Esophagus muscularis mucosa (tissue), 4 donors: ENCODE results near the gene ZNF619. TPM values are rescaled to one million over a fixed set of nuclear protein-coding genes. Genes with fewer than 3 reads are reported as not detected.

Experiments
- DNase-seq: peaks from one replicate; pipeline ENCODE4 v3.0.0-alpha.2; 2017; ENCODE audit errors: extremely low spot score
- H3K27ac ChIP-seq, 4 donors: fragments of 200-600 bp; sonication (generic); replicated peaks in 1 of 4; 1 replicate in 3 of 4; 2 replicates in 1 of 4; pipeline ENCODE4 v1.5.1; 2016 to 2019; ENCODE audit warnings: mild to moderate bottlenecking in 1 of 4
- H3K27me3 ChIP-seq, 4 donors: fragments of 200-600 bp; sonication (generic); one replicate each; pipeline versions ENCODE4 v1.5.1 to v1.6.0; 2016 to 2019
- H3K36me3 ChIP-seq, 4 donors: fragments of 200-600 bp; sonication (generic); one replicate each; pipeline ENCODE4 v1.5.1; 2016 to 2019
- H3K4me1 ChIP-seq, 4 donors: fragments of 200-600 bp; sonication (generic); one replicate each; pipeline ENCODE4 v1.5.1; 2016 to 2019
- H3K4me3 ChIP-seq, 4 donors: fragments of 200-600 bp; sonication (generic); 1 replicate in 2 of 4; 2 replicates in 2 of 4; pipeline ENCODE4 v1.5.1; 2016 to 2019; ENCODE audit warnings: mild to moderate bottlenecking in 4 of 4, moderate library complexity in 1 of 4
- H3K9me3 ChIP-seq, 4 donors: fragments of 200-600 bp; sonication (generic); 1 replicate in 3 of 4; 2 replicates in 1 of 4; pipeline ENCODE4 v1.5.1; 2016 to 2019
- EP300 ChIP-seq: sonication (generic); formaldehyde crosslinking; IDR thresholded peaks from one replicate; pipeline ENCODE4 v1.6.1; 2017; ENCODE audit warnings: antibody characterized with exemption
- POLR2A ChIP-seq: fragments of 450-650 bp; IDR thresholded peaks from one replicate; pipeline ENCODE4 v1.6.1; 2017; ENCODE audit warnings: antibody characterized with exemption, moderate library complexity, mild to moderate bottlenecking, low read depth
- POLR2AphosphoS5 ChIP-seq, 2 donors: sonication (generic); formaldehyde crosslinking; IDR thresholded peaks; one replicate each; pipeline ENCODE4 v1.6.1; 2017; ENCODE audit warnings: antibody characterized with exemption in 2 of 2
- WGBS: methylation state at CpG from one replicate; pipeline ENCODE4 v1.1.5; 2018; 5-methylcytosine and 5-hydroxymethylcytosine counted together
- intact Hi-C: fragments of 100-400 bp; cut with DNase I; formaldehyde crosslinking; loops from one replicate; pipeline ENCODE4 v1.15.1; 2023
- total RNA-seq, 4 donors: library from RNA; depleted of rRNA; stranded (reverse); fragments of >200 nt; gene quantifications; one replicate each; pipeline versions ENCODE4 v1.1.0 to v1.2.1, GENCODE V29; 2016
- TF ChIP-seq, protein P1 (sequence below), 3 experiments: fragments of 200-600 bp in 2 of 3; fragments of 450-650 bp in 1 of 3; sonication (generic) in 2 of 3; IDR thresholded peaks; one replicate each; pipeline ENCODE4 v1.5.1; 2017 to 2019; ENCODE audit warnings: antibody characterized with exemption in 3 of 3, mild to moderate bottlenecking in 2 of 3, moderate library complexity in 1 of 3

ZNF619 gene
- total RNA-seq, 4 donors from 2014 or later: 2.8 to 5.4 (median 3.5) TPM

DNA sequence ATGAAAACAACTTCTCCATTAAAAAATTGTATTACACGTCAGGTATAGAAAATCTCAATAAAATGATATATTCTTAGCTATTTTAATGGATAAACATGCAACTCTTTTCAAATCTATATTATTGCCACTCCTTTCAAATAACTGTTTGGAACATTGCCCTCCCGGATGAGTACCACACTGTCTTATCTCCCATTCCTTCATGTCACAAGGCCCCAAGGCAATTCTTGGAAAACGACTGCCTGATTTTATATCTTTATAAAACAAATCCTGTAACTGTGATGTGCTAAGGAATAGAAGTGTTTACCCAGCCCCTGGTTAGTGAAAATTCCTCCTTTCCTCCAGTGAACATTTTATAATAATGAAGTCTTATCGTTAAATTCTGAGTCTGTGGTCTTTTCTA, 6.2 kb upstream of the ZNF619 start:
- no peaks in the 10 kb centered on the region for H3K9me3 ChIP-seq
- TF ChIP-seq, protein P1, sequence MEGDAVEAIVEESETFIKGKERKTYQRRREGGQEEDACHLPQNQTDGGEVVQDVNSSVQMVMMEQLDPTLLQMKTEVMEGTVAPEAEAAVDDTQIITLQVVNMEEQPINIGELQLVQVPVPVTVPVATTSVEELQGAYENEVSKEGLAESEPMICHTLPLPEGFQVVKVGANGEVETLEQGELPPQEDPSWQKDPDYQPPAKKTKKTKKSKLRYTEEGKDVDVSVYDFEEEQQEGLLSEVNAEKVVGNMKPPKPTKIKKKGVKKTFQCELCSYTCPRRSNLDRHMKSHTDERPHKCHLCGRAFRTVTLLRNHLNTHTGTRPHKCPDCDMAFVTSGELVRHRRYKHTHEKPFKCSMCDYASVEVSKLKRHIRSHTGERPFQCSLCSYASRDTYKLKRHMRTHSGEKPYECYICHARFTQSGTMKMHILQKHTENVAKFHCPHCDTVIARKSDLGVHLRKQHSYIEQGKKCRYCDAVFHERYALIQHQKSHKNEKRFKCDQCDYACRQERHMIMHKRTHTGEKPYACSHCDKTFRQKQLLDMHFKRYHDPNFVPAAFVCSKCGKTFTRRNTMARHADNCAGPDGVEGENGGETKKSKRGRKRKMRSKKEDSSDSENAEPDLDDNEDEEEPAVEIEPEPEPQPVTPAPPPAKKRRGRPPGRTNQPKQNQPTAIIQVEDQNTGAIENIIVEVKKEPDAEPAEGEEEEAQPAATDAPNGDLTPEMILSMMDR (IDR thresholded peaks at IDR 0.05): no peak
- TF ChIP-seq EP300: no peak
- no peak for TF ChIP-seq POLR2AphosphoS5 (IDR thresholded peaks at IDR 0.05)
- no peak for TF ChIP-seq POLR2A
- H3K27ac ChIP-seq: no peak overlapping the region
- H3K4me3 ChIP-seq: no peak overlapping the region
- peaks cover 0 to 20% (median 9%) of the 10 kb centered on the region in 4 donors for H3K36me3 ChIP-seq
- no peaks in the 10 kb centered on the region for H3K4me1 ChIP-seq
- DNase-seq: no peak
- WGBS: 94% methylated on average over 4 of the region's 4 CpGs
- intact Hi-C loops: no loop called here
- H3K27me3 ChIP-seq: no peaks in the 10 kb centered on the region

DNA sequence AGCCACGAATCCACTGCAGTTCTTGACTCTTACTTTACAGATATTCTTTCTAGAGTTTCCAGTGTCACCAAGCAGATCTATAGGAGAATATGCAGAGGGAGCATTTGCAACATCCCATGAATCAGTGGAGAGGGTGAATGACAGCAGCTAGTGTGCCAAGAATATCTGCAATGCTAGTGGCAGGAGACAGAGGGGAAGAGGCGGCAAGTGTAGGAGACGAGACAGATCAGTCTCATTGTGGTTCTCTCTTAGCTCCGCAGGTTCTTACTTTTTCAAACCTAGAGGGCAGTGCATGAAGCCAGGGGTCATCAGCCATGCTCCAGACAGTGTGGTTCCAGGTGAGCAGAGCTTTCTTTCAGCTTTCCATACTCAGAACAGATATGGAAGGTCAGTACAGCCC, 744 bp downstream of the ZNF619 start:
- Histone ChIP-seq H3K27ac (no peak overlapping the region), H3K9me3 (no peaks in the 10 kb centered on the region), H3K27me3 (no peaks in the 10 kb centered on the region), H3K36me3 (peaks cover 21 to 39% (median 28%) of the 10 kb centered on the region in 4 donors), H3K4me3 (peak overlapping the region; percentile 66 to 88 (median 72)), H3K4me1 (peaks cover 7 to 15% (median 13%) of the 10 kb centered on the region in 4 donors)
- WGBS: 59% methylated on average over 4 of the region's 4 CpGs
- DNase-seq: no peak
- intact Hi-C loops: loop anchor here (5.0 kb wide), 1 partner anchor 45 kb away; the partner anchor contains the start of gene ZNF621
- TF ChIP-seq POLR2AphosphoS5 (IDR thresholded peaks at IDR 0.05): no peak
- no peak for TF ChIP-seq EP300
- TF ChIP-seq, protein P1 (IDR thresholded peaks at IDR 0.05): no peak
- no peak for TF ChIP-seq POLR2A

DNA sequence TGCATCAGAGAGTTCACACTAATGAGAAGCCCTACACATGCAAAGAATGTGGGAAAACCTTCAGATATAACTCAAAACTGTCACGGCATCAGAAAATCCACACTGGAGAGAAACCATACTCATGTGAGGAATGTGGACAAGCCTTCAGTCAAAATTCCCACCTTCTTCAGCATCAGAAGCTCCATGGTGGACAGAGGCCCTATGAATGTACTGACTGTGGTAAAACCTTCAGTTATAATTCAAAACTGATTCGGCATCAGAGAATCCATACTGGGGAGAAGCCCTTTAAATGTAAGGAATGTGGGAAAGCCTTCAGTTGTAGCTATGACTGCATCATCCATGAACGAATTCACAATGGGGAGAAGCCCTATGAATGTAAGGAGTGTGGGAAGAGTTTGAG, 10.2 kb downstream of the ZNF619 start:
- peaks cover 55 to 74% (median 58%) of the 10 kb centered on the region in 4 donors for H3K36me3 ChIP-seq
- H3K9me3 ChIP-seq: peaks cover 0 to 23% (median 18%) of the 10 kb centered on the region in 4 donors
- no peaks in the 10 kb centered on the region for H3K4me1 ChIP-seq
- no peaks in the 10 kb centered on the region for H3K27me3 ChIP-seq
- no peak for DNase-seq
- intact Hi-C loops: no loop called here
- no peak for TF ChIP-seq EP300
- TF ChIP-seq POLR2AphosphoS5 (IDR thresholded peaks at IDR 0.05): no peak
- TF ChIP-seq POLR2A: no peak
- TF ChIP-seq, protein P1 (IDR thresholded peaks at IDR 0.05): no peak
- 93% methylated on average over 3 of the region's 3 CpGs for WGBS
- H3K4me3 ChIP-seq: no peak overlapping the region
- H3K27ac ChIP-seq: no peak overlapping the region

DNA sequence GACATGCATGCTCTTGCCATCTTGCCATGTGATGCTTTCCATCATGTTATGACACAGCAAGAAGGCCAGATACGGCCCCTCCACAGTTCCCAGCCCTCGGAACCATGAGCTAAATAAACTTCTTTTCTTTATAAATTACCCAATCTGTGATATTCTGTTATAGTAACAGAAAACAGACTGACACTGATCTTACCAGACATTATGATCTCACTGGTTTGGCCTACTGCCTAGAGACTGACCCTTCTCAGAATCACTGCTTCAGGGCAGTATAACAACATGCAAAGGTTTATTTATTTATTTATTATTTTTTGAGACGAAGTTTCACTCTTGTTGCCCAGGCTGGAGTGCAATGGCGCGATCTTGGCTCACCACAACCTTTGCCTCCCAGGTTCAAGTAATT, 14.0 kb downstream of the ZNF619 start:
- intact Hi-C loops: no loop called here
- peaks cover 0 to 23% (median 18%) of the 10 kb centered on the region in 4 donors for H3K9me3 ChIP-seq
- H3K27me3 ChIP-seq: no peaks in the 10 kb centered on the region
- DNase-seq: no peak
- TF ChIP-seq POLR2A (no peak), POLR2AphosphoS5 (IDR thresholded peaks at IDR 0.05) (no peak), EP300 (no peak)
- TF ChIP-seq, protein P1 (IDR thresholded peaks at IDR 0.05): no peak
- no peaks in the 10 kb centered on the region for H3K4me1 ChIP-seq
- WGBS: 81% methylated on average over 5 of the region's 5 CpGs
- H3K4me3 ChIP-seq: no peak overlapping the region
- peaks cover 20 to 37% (median 23%) of the 10 kb centered on the region in 4 donors for H3K36me3 ChIP-seq
- H3K27ac ChIP-seq: no peak overlapping the region

DNA sequence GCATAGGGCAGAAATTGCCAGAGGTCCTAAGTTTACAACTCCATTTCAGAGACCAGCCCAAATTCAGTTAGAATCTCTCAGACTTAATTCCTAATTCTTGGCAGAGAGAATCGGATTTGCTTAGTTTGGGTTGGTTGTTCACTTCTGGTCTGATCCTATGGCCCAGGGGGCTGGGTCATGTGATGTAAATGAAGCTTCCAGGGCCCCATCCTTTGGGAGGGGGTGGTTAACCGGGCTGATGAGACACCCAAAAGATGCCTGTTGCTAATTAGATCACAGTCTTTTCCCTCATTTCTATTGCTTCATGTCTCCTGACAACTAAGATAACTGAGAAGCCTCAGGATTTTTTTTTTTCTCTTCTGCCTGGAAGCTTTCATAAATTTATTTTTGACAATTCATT, 17.8 kb downstream of the ZNF619 start:
- DNase-seq: no peak
- 23% methylated on average over 2 of the region's 2 CpGs for WGBS
- H3K27ac ChIP-seq: no peak overlapping the region
- H3K27me3 ChIP-seq: no peaks in the 10 kb centered on the region
- no peak for TF ChIP-seq POLR2AphosphoS5 (IDR thresholded peaks at IDR 0.05)
- no peak for TF ChIP-seq EP300
- TF ChIP-seq, protein P1 (IDR thresholded peaks at IDR 0.05): no peak
- no peak for TF ChIP-seq POLR2A
- H3K9me3 ChIP-seq: no peaks in the 10 kb centered on the region
- no peaks in the 10 kb centered on the region for H3K4me1 ChIP-seq
- H3K36me3 ChIP-seq: peaks cover 0 to 2% (median 0%) of the 10 kb centered on the region in 4 donors
- H3K4me3 ChIP-seq: no peak overlapping the region
- intact Hi-C loops: no loop called here
